GM21360 (cell line): Measurements from ENCODE around the gene DHX15.

Experiments used
- ATAC-seq: cut with Tn5 transposase; IDR thresholded peaks from one replicate; pipeline ENCODE4 v1.9.1; 2021; ENCODE audit warnings: mild to moderate bottlenecking, moderate library complexity; ENCODE audit not compliant: unreplicated experiment

The DHX15 gene

GRCh38 chr4:24583451-24584210, 723 bp downstream of the DHX15 start:
- no peak for ATAC-seq

DNA sequence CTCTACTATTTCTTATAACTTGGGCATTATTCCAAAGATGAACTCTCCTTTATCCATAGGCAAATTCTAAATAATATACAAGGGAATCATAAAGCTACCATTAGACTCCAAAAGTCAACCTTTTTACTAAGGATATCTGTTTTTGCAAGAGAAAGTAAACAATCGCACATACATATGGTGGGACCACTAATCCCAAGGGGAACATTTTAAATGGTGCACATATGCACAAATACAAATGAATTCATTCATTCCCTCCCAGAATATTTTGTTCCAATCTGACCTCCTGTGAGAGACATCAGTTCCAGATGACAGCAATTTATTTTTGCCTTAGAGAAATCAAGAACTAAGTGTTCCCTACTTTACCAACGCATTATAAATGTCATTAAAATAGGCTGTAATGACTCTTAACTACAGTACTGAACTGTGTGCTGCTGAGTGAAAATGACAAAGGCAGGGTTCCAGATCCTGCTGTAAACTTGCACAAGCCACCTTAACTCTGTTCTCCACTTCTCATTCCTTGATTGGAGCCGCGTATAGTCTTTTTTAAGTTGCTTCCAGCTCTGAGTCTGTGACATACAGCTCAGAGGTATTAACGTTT, 2.0 kb downstream of the DHX15 start:
- no peak for ATAC-seq

- no peak for ATAC-seq
Observed at GRCh38 chr4:24578364-24578763, 6.0 kb downstream of the DHX15 start.

DNA sequence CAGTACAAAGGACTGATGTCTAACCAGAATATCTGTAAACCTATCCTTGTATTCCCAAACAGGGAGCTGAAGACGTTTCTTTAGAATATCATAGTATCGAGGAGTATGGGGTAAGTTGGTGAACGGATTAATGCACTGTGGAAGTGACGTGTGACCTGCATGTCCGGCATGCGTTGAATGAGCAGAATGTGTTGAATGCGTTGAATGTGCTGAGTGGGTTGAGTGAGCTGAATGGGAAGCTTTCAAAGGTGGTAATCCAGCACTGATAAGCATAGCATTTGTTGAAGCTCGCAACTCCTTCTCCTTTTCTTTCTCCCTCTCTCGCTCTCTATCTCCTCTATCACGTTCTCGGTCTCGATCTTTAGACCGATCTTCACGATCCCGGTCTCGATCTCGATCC, 8.1 kb downstream of the DHX15 start:
- ATAC-seq, result no peak

DNA sequence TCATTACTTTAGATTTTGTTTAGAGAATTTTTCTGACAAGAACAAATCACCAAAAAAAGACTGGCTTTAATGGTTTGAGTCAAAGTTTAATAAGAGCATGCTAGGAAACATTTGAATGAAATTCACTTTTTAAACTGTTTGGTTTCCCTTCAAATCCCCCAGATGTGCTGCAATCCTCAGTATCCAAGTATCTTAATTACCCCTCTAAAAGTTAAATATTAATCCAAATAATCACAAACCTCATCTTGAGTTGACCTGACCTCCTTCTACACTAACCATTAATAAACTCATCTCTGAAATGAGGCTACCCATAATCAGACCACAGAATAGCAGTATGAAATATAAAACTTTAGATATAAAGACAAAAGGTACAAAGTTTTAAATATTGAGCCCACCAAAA, 10.1 kb downstream of the DHX15 start:
- no peak for ATAC-seq

DNA sequence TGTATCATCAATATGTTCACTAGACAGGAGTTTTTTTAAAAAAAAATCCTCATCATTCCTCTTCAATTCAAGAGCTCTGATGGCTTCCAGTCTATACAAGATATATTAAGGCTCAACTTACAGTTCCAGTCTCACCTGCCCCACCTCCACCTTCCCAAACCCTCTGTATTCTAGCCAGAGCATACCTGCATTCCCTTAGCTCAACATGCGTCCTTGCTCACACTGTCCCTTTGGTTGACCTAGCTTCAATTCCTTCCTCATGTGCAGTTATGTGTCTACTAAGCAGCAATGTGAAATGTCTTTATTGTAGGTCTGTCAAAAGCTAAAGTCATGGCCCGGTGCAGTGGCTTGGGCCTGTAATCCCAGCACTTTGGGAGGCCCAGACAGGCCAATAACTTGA, 10.8 kb downstream of the DHX15 start:
- no peak for ATAC-seq

DNA sequence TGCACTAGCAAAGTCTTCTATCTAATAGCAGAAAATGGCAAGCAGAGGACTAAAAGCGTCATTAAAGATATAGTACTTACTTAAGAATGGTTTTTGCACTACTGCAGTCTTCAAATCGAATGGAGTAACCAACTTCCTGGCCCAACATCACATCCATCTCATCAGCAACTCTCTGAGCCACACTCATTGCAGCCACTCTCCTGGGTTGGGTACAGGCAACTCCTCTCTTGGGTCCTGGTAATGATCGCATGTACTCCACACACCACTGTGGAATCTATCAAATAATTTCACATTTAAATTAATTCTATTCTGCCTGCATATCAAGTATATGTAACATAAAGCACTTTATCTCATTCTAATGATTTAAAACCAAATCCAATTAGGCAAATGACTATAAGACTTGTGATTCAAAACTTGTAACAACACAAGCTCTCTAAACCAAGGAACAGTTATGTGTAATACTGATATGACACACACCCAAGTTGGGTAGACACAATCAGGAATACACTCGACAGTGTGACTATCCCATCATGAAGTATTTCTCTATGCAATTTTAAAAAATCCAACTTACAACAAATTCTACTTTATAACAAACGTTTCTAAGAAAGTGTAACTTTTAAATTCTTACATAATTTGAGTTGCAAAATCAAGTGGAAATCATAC, 13.6 kb downstream of the DHX15 start:
- no peak for ATAC-seq

DNA sequence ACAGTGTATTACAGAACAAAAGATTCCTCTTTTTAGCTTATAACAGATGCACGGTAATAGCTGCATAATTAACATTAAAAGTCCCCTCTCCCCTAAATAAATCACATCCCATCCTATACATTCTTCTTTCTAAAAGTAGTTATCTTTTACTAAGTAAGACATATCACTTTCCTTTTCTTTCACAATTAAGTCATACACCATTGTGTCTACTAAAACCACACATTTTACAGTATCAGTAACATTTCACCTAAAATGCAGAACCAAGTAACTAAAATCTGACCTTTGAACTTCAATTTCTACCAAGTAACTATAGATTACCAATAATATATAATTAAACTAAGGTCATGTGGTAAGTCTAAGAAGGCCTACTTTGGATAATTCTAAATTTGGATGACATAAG, 14.2 kb downstream of the DHX15 start:
- no peak for ATAC-seq

GRCh38 chr4:24569662-24570061, 14.7 kb downstream of the DHX15 start:
- no peak for ATAC-seq

DNA sequence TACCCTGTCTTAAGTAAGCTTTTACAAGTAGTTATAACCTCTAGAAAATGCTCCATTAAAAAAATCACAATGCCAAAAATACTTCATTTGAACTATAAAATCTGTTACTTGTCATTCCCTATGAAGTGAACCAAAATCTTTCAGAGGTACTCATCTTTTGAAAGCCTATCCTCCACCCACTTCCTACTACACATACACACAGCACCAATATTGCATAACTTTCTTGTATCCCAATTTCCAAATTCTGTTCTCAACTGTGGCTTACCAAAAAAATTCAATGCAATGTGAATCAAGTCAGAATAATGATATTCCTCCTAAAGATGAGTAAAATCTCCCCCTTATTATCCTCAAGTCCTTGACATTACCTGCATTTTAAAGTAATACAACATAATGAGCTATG, 15.9 kb downstream of the DHX15 start:
- ATAC-seq, result no peak

DNA sequence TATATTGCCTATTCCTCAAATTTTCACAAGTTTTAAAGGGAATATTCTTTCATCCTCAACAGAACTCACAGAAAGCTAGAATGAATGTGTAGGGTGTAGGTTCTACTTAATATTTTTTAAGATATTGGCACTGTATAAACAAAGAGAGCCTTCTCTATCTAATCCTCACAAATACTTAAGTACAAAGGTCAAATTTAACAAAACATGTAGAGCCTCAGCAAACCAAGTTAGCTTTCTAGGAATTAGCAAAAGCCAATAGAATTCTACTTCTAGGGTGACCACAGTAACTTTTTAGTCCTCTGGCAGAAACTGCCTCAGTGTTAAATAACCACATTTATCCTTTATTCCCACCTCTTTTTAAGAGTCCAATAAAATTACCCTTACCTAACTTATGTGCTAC, 19.3 kb downstream of the DHX15 start:
- no peak for ATAC-seq

- ATAC-seq, result no peak
Observed at GRCh38 chr4:24564488-24564887, 19.9 kb downstream of the DHX15 start.

DNA sequence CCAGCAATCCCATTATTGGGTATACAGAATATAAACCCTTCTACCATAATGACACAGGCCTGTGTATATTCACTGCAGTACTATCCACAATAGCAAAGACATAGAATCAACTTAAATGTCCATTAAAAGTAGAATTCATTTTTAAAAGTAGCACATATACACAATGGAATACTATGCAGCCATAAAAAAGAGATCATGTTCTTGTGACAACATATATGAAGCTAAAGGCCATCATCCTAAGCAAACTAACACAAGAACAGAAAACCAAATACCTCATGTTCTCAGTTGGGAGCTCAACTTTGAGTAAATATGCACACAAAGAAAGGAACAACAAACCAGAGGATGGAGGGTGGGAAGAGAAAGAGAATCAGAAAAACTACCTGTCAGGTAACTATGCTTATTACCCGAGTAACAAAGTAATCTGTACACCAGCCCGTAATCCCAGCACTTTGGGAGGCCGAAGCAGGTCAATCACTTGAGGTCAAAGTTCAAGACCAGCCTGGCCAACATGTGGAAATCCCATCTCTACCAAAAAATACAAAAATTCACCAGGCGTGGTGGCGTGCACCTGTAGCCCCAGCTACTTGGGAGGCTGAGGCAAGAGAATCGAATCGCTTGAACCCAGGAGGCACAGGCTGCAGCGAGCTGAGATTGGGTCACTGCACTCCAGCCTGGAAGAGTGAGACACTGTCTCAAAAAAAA, 22.8 kb downstream of the DHX15 start:
- no peak for ATAC-seq

- ATAC-seq, result no peak
Observed at GRCh38 chr4:24560868-24561368, 23.4 kb downstream of the DHX15 start.

- ATAC-seq, result no peak
Observed at GRCh38 chr4:24559889-24560288, 24.5 kb downstream of the DHX15 start.

- no peak for ATAC-seq
Observed at GRCh38 chr4:24559032-24559821, 25.1 kb downstream of the DHX15 start.

GRCh38 chr4:24557026-24558025, 27.0 kb downstream of the DHX15 start:
- ATAC-seq, result no peak

DNA sequence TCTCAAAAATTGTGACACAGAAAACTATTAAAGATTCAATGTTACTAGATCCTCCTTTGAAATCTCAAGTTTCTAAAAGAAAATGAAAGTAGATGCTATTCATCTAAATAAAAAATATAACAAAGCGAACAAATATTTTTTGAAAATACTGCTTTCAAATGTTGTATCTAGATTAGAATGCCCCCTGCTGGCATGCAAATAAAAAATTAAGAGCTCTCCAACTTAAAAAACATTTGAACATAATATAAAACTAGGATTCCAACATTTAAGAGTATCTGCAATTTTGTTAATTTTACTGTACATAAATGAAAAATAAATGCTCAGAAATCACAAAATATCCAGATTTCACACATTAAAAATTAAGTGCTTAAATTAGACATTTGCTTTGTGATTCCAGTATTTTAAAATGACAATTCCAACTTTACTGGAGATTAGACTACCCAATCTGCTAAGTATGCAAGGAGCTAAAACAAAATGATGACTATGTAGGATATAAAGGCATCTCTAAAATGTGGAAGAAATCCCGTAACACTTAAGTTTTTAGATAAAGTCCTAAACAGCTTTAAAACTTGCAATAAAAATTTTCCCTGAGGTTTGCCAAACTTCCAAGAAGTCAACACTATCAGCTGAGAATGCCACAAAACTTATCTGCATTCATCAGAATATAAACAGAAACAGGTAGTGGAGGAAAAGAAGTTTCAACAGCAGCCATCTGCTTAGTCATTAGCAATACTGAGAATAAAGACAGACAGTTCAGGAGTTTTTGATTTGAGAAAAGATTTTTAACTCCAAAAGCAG, 32.7 kb downstream of the DHX15 start:
- no peak for ATAC-seq
